Islet of Langerhans (tissue), 1 donor: ENCODE measurements around the gene SLC24A4.
"Not testable (repeated sequence)": the region's sequence is repeated elsewhere in the genome, so short reads cannot be mapped to it uniquely, and the experiment has no call there.

Experiments
- FAIRE-seq: peaks from one replicate; lab custom pipeline; 2011; peaks lifted over from hg19 to GRCh38; lab: Jason Lieb, UNC

Gene SLC24A4

GRCh38 chr14:92373336-92373735 lies 50.4 kb downstream of the SLC24A4 start:
- FAIRE-seq: no peak

- FAIRE-seq: no peak
Observed at GRCh38 chr14:92380131-92380530, 57.2 kb downstream of the SLC24A4 start.

- no peak for FAIRE-seq
Observed at GRCh38 chr14:92380582-92380981, 57.6 kb downstream of the SLC24A4 start.

GRCh38 chr14:92382677-92383076 lies 59.7 kb downstream of the SLC24A4 start:
- FAIRE-seq: no peak

- no peak for FAIRE-seq
Observed at GRCh38 chr14:92383805-92384204, 60.8 kb downstream of the SLC24A4 start.

- FAIRE-seq: no peak
Observed at GRCh38 chr14:92384461-92385133, 61.6 kb downstream of the SLC24A4 start.

GRCh38 chr14:92385561-92385960 lies 62.6 kb downstream of the SLC24A4 start:
- no peak for FAIRE-seq

- FAIRE-seq: no peak
Observed at GRCh38 chr14:92386165-92386564, 63.2 kb downstream of the SLC24A4 start.

- no peak for FAIRE-seq
Observed at GRCh38 chr14:92386637-92387036, 63.7 kb downstream of the SLC24A4 start.

GRCh38 chr14:92387578-92387977 lies 64.6 kb downstream of the SLC24A4 start:
- FAIRE-seq: no peak

- FAIRE-seq: no peak
Observed at GRCh38 chr14:92389598-92390158, 66.7 kb downstream of the SLC24A4 start.

GRCh38 chr14:92391726-92392125 lies 68.8 kb downstream of the SLC24A4 start:
- no peak for FAIRE-seq

GRCh38 chr14:92392711-92393110 lies 69.7 kb downstream of the SLC24A4 start:
- FAIRE-seq: no peak

- FAIRE-seq: no peak
Observed at GRCh38 chr14:92397150-92397952, 74.4 kb downstream of the SLC24A4 start.

- FAIRE-seq: no peak
Observed at GRCh38 chr14:92397953-92398564, 75.1 kb downstream of the SLC24A4 start.

- no peak for FAIRE-seq
Observed at GRCh38 chr14:92398888-92399636, 76.1 kb downstream of the SLC24A4 start.

- FAIRE-seq: no peak
Observed at GRCh38 chr14:92400579-92401444, 77.8 kb downstream of the SLC24A4 start.

- FAIRE-seq: no peak
Observed at GRCh38 chr14:92401561-92401960, 78.6 kb downstream of the SLC24A4 start.

GRCh38 chr14:92402500-92402899 lies 79.5 kb downstream of the SLC24A4 start:
- not testable (repeated sequence) for FAIRE-seq

GRCh38 chr14:92404018-92404417 lies 81.1 kb downstream of the SLC24A4 start:
- no peak for FAIRE-seq

- FAIRE-seq: no peak
Observed at GRCh38 chr14:92404421-92404820, 81.5 kb downstream of the SLC24A4 start.
